ENCODE data around the gene ETF1. TPM values are rescaled to one million over a fixed set of nuclear protein-coding genes. Genes with fewer than 3 reads are reported as not detected.
A peak's percentile ranks its signal among the peaks of the same experiment; 100 is the strongest.

The ETF1 gene
- total RNA-seq, 1 donor from 2014 or later, result 149 TPM

DNA sequence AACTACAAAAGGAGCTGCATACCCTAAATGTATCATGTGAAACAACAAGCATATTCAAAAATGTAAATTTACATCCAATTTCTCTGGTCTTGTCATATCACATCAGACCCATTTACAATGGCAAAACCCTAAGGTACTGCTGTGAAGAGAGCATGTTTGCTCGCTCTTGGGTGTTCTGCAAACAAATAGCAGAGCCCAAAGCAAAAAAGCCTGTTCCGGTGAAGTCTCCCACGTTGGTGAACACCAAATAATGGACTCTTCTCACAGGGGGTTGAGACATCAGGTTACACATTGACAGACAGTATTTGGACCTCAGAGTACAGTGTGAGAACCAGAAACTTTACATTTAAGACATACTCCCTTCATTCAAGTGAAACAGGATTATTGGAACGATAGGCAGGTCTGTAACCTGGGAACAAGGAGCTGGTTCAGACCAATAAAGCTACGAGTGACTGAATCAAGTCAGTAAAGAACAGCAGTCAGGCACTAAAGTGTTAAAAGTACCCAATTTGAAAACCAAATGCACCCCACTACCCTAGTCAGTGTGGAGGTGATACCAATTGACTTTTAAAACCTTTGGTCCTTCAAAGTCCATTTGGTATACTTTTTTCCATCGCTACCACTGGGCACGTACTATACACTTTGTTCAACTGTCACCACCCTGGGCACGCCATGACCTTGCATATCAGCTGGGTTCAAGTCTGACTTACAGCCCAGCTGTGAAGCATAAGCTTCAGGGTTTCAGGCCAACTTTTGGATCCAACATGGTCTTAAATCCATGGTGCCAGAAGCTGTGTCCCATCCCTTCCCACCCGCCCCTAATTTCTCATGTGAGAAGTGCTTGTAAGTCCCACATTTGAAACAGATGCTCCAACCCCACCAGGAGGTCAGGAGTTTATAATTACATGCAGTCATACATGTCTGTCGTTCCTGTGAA, 36.4 kb downstream of the ETF1 start:
- DNase-seq (ENCODE audit: low read depth), result no peak
- H3K27me3 ChIP-seq (ENCODE audit: control insufficient read depth, insufficient read depth, low read length), result no peaks in the 10 kb centered on the region
- TF ChIP-seq, protein P1, sequence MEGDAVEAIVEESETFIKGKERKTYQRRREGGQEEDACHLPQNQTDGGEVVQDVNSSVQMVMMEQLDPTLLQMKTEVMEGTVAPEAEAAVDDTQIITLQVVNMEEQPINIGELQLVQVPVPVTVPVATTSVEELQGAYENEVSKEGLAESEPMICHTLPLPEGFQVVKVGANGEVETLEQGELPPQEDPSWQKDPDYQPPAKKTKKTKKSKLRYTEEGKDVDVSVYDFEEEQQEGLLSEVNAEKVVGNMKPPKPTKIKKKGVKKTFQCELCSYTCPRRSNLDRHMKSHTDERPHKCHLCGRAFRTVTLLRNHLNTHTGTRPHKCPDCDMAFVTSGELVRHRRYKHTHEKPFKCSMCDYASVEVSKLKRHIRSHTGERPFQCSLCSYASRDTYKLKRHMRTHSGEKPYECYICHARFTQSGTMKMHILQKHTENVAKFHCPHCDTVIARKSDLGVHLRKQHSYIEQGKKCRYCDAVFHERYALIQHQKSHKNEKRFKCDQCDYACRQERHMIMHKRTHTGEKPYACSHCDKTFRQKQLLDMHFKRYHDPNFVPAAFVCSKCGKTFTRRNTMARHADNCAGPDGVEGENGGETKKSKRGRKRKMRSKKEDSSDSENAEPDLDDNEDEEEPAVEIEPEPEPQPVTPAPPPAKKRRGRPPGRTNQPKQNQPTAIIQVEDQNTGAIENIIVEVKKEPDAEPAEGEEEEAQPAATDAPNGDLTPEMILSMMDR (IDR thresholded peaks at IDR 0.05; ENCODE audit: insufficient read depth, low read length, poor library complexity, severe bottlenecking), result no peak
- H3K4me3 ChIP-seq (ENCODE audit: low read depth, low read length), result no peak overlapping the region
- H3K36me3 ChIP-seq (ENCODE audit: control insufficient read depth, insufficient read depth, low read length), result no peaks in the 10 kb centered on the region

DNA sequence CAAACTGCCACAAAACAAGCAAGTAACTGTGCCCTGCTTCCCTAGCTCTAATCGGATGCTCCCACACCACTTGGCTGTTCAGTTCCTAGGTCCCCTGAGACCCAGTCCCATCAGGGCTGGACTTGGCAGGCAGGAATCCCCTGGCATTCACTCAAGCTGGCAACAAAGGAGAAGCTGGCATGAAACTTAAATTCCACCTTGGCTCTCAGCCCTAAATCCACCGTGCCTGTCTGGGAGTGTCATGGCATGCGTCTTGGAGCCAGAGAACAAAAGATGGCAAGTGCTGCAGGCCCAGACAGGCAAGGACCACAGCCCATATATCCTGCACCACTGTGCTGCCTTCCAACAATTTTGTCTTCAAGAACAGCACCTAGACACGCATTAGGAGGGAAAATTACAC, 38.2 kb downstream of the ETF1 start:
- no peak overlapping the region for H3K4me3 ChIP-seq (ENCODE audit: low read depth, low read length)
- DNase-seq (ENCODE audit: low read depth), result no peak

GRCh38 chr5:138503487-138504270, 39.4 kb downstream of the ETF1 start:
- Histone ChIP-seq H3K27me3 (ENCODE audit: control insufficient read depth, insufficient read depth, low read length) (no peaks in the 10 kb centered on the region), H3K36me3 (ENCODE audit: control insufficient read depth, insufficient read depth, low read length) (no peaks in the 10 kb centered on the region), H3K4me3 (ENCODE audit: low read depth, low read length) (no peak overlapping the region)
- TF ChIP-seq, protein P1 (IDR thresholded peaks at IDR 0.05; ENCODE audit: insufficient read depth, low read length, poor library complexity, severe bottlenecking), result peak; percentile 77
- DNase-seq (ENCODE audit: low read depth), result no peak

More for the DNA sequence above, 38.2 kb downstream of the ETF1 start:
- TF ChIP-seq, protein P1 (IDR thresholded peaks at IDR 0.05; ENCODE audit: insufficient read depth, low read length, poor library complexity, severe bottlenecking), result no peak
- Histone ChIP-seq H3K27me3 (ENCODE audit: control insufficient read depth, insufficient read depth, low read length) (no peaks in the 10 kb centered on the region), H3K36me3 (ENCODE audit: control insufficient read depth, insufficient read depth, low read length) (no peaks in the 10 kb centered on the region)

DNA sequence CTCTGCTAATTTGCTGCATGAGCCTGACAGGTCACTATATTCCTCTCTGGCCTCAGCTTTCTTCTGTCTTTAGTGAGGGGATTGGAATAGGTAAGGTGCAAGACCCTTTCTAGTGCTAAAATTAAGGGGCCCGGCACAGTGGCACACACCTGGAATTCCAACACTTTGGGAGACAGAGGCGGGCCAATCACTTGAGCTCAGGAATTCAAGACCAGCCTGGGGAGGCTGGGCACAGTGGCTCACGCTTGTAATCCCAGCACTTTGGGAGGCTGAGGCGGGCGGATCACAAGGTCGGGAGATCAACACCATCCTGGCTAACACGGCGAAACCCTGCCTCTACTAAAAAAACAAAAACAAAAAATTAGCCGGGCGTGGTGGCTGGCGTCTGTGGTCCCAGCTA, 40.5 kb downstream of the ETF1 start:
- H3K4me3 ChIP-seq (ENCODE audit: low read depth, low read length), result no peak overlapping the region
- no peaks in the 10 kb centered on the region for H3K27me3 ChIP-seq (ENCODE audit: control insufficient read depth, insufficient read depth, low read length)
- no peak for DNase-seq (ENCODE audit: low read depth)
- TF ChIP-seq, protein P1 (IDR thresholded peaks at IDR 0.05; ENCODE audit: insufficient read depth, low read length, poor library complexity, severe bottlenecking), result no peak
- H3K36me3 ChIP-seq (ENCODE audit: control insufficient read depth, insufficient read depth, low read length), result no peaks in the 10 kb centered on the region

DNA sequence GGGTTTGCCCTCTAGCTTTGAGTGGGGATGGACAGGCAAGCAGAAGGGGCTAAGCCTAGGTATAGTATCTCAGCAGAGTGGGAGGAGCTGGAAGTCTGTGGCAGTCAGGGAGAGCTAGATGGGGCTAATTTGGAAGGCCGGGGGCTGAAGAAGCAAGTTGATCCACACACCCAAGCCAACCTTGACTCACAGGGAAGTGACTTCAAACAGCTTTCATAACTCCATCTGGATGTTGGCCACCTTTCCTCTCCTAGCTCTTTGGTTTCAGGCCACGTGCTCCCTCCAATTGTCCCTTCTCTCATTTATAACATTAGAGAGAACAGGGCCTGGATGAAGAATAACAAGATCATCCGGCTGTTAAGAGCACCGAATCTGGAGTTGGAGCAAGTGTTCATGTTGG, 40.9 kb downstream of the ETF1 start:
- TF ChIP-seq, protein P1 (IDR thresholded peaks at IDR 0.05; ENCODE audit: insufficient read depth, low read length, poor library complexity, severe bottlenecking), result no peak
- Histone ChIP-seq H3K4me3 (ENCODE audit: low read depth, low read length) (no peak overlapping the region), H3K36me3 (ENCODE audit: control insufficient read depth, insufficient read depth, low read length) (no peaks in the 10 kb centered on the region), H3K27me3 (ENCODE audit: control insufficient read depth, insufficient read depth, low read length) (no peaks in the 10 kb centered on the region)
- DNase-seq (ENCODE audit: low read depth), result no peak
